Measurements from ENCODE around the gene NUPR2.
"Not testable (repeated sequence)": the region's sequence is repeated elsewhere in the genome, so short reads cannot be mapped to it uniquely, and the experiment has no call there.

Gene NUPR2, protein sequence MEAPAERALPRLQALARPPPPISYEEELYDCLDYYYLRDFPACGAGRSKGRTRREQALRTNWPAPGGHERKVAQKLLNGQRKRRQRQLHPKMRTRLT

DNA sequence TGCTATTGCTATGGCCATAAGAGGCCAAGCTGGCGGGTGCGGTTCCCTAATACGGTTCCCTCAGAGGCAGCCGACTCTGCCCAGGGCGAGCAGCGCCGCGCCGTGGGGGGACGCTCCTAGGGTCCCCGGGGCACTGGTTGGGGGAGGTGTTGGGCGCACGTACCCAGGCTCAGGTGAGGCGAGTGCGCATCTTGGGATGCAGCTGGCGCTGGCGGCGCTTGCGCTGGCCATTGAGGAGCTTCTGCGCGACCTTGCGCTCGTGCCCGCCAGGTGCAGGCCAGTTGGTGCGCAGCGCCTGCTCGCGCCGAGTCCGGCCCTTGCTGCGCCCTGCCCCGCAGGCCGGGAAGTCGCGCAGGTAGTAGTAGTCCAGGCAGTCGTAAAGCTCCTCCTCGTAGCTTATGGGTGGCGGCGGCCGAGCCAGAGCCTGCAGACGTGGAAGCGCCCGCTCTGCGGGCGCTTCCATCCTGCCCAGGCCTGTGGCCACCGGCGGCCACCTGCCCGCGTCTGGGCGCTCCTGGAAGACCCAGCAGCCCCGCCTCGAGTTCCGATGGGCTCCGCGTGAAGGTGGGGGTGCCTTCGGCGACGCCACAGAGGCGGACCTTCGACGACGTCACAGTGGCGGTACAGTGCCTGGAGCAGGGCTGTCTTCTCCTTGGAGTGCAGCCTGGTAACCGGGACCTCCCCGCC is at the start of gene NUPR2:
NUPR2 (minus strand) TSS at position 566 of the 687 bp plus-strand sequence; CDS start at position 463, 103 bp downstream.
- TF ChIP-seq, protein P1, sequence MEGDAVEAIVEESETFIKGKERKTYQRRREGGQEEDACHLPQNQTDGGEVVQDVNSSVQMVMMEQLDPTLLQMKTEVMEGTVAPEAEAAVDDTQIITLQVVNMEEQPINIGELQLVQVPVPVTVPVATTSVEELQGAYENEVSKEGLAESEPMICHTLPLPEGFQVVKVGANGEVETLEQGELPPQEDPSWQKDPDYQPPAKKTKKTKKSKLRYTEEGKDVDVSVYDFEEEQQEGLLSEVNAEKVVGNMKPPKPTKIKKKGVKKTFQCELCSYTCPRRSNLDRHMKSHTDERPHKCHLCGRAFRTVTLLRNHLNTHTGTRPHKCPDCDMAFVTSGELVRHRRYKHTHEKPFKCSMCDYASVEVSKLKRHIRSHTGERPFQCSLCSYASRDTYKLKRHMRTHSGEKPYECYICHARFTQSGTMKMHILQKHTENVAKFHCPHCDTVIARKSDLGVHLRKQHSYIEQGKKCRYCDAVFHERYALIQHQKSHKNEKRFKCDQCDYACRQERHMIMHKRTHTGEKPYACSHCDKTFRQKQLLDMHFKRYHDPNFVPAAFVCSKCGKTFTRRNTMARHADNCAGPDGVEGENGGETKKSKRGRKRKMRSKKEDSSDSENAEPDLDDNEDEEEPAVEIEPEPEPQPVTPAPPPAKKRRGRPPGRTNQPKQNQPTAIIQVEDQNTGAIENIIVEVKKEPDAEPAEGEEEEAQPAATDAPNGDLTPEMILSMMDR (IDR thresholded peaks at IDR 0.05; ENCODE audit: low read length, missing control alignments): no peak
- H3K4me3 ChIP-seq (replicated peaks; ENCODE audit: low read depth, low read length): no peak within 1 kb of the TSS
- DNase-seq (ENCODE audit: low read depth): no peak

DNA sequence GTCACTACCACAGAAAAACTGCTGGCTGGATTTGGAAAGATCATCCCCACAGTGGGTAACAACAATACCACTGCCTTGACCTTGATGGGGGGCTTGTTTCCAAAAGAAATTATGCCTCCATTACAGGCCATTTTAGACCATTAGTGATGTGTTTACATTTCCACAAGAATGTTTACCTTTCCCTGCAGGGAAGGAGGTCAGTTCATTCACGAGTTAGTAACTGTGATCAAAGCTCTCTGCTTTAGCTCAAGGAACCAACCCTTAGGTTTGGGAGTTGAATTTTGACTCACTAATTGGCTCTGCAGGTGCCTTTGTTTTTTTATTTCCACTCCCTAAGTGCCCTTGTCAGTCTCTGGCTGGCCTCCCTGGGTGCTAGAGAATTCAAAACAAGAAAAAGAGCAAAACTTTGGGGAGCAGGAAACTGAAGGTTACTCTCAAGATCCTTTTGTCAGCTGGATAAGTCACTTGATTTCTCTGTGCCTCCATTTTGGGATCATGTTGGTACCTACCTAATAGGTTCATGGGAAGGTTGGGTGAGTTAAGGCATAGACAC is 41.1 kb upstream of the NUPR2 start:
- no peak for DNase-seq (ENCODE audit: low read depth)
- no peak overlapping the region for H3K4me3 ChIP-seq (replicated peaks; ENCODE audit: low read depth, low read length)
- TF ChIP-seq, protein P1 (IDR thresholded peaks at IDR 0.05; ENCODE audit: low read length, missing control alignments): no peak

DNA sequence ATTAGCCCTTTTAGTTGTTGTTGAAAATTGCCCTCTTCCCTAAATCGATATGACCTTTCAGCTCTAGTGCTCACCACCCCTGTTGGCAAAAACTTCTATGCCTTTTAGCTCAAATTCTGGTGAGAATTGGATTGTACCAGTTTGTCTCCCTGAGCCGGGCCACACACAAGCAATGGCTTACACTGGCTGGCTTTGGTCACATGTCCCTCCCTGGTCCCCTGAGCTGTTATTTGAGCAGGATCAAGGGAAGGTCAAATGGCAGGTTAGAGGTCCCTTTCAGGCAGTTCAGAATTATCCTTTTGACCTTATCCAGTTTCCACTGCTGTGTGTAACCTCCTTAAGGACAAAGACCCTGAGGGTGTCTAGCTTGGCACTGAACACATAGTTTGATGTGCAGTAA is 14.8 kb upstream of the NUPR2 start:
- not testable (repeated sequence) for H3K4me3 ChIP-seq (replicated peaks; ENCODE audit: low read depth, low read length); DNase-seq (ENCODE audit: low read depth)

DNA sequence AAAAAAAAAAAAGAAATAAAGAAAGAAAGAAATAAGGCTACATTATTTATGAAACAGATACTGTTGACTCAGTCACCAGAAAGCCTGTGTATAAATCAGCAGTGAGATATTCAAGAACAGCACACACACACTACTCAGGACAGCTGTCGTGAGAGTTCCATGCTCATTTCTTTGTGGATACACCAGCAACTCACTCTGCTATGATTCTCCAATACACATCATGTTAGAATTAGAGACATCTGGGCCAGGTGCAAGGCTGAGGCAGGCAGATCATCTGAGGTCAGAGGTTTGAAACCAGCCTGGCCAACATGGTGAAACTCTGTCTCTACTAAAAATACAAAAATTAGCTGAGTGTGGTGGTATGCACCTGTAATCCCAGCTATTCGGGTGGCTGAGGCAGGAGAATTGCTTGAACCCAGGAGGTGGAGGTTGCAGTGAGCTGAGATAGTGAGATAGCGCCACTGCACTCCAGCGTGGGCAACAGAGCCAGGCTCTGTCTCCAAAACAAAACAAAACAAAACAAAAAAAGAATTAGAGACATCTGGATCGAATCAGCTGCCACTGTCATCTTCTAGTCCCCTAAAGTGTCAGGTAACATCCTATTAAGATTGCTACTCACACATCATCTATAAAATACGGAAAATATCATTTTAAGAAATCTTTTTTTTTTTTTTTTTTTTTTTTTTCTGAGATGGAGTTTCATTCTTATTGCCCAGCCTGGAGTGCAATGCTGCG is 11.2 kb upstream of the NUPR2 start:
- DNase-seq (ENCODE audit: low read depth): no peak
- H3K4me3 ChIP-seq (replicated peaks; ENCODE audit: low read depth, low read length): no peak overlapping the region
- TF ChIP-seq, protein P1 (IDR thresholded peaks at IDR 0.05; ENCODE audit: low read length, missing control alignments): no peak

DNA sequence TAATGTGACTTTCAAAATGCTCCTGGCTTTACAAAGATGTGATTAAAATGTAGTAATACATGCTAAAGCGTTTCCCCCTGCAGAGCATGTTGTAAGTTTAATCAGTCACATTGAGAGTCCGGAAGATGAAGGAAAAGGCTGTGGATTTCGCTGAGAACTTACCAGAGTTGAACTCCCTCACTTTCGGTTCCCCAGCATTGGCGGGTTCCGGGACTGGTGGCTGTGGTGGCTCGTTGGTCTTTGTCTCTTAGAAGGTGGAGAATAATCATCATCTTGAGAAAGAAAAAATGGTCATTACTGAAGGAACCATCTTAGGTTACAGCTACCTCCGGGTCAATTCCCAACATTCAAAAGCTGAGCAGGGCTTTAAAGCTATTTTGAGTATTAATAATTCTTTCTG is 9.6 kb upstream of the NUPR2 start:
- TF ChIP-seq, protein P1 (IDR thresholded peaks at IDR 0.05; ENCODE audit: low read length, missing control alignments): no peak
- no peak for DNase-seq (ENCODE audit: low read depth)
- H3K4me3 ChIP-seq (replicated peaks; ENCODE audit: low read depth, low read length): no peak overlapping the region

DNA sequence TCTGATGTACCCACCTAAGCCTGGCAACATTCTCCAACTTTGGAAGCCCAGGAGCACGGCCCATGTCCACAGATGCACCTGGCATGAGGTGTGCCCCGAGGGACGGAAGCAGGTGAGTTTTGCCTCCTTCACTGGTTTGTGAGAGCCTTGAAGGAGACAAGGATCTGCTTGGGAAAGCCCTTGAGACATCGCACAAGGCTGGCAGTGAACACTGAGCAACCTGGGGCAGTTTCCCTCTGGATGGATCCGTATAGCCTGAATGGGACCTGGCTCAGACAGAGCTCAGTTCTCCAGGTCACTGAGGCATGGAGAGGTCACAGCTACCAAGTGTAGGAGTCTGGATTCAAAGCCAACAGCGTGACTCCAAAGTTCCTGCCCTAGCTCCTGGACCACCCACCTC is 8.8 kb upstream of the NUPR2 start:
- TF ChIP-seq, protein P1 (IDR thresholded peaks at IDR 0.05; ENCODE audit: low read length, missing control alignments): no peak
- no peak for DNase-seq (ENCODE audit: low read depth)

DNA sequence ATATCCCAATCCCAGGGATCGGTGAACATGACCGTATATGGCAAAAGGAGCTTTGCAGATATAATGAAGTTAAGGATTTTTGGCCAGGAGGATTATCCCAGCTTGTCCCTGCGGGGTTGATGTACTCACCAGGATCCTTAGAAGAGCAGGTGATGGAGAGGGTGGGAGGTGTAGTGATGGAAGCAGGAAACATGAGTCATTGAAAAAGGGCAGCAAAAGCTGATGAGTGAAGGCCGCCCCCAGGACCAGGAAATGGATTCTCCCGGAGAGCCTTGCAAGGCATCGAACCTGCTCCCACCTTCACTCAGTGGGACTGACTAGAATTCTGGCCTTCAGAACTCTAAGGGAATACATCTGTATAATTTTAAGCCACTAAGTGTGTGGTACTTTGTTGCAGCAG is 5.2 kb upstream of the NUPR2 start:
- no peak overlapping the region for H3K4me3 ChIP-seq (replicated peaks; ENCODE audit: low read depth, low read length)
- TF ChIP-seq, protein P1 (IDR thresholded peaks at IDR 0.05; ENCODE audit: low read length, missing control alignments): no peak
- DNase-seq (ENCODE audit: low read depth): no peak

More for the DNA sequence above, 8.8 kb upstream of the NUPR2 start:
- H3K4me3 ChIP-seq (replicated peaks; ENCODE audit: low read depth, low read length): no peak overlapping the region

DNA sequence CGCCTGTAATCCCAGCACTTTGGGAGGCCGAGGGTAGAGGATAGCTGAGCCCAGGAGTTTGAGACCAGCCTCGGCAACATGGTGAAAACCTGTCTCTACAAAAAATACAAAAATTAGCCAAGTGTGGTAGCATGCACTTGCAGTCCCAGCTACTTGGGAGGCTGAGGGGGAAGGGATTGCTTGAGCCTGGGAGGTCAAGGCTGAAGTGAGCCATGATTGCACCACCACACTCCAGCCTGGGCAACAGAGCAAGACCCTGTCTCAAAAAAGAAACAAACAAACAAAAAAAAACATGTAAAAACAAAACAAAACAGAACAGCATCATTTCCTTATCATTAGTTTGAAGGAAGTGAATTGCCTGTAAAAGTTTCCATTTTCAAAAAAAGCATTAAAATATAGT is 4.0 kb downstream of the NUPR2 start:
- not testable (repeated sequence) for DNase-seq (ENCODE audit: low read depth); H3K4me3 ChIP-seq (replicated peaks; ENCODE audit: low read depth, low read length)

Measured in fibroblast of pulmonary artery (primary cell).